Ovary (tissue), 3 donors: ENCODE measurements around the gene UBE3C.
"Not testable (repeated sequence)": the region's sequence is repeated elsewhere in the genome, so short reads cannot be mapped to it uniquely, and the experiment has no call there.

Source experiments
- CTCF ChIP-seq, 3 donors: fragments of 450-650 bp in 2 of 3; fragments of 200-600 bp in 1 of 3; IDR thresholded peaks; one replicate each; pipeline versions ENCODE4 v1.5.1 to v1.8.0; 2016 to 2022; ENCODE audit warnings: antibody characterized with exemption in 3 of 3, mild to moderate bottlenecking in 1 of 3
- EP300 ChIP-seq: sonication (generic); formaldehyde crosslinking; IDR thresholded peaks from one replicate; pipeline ENCODE4 v1.6.1; 2017; ENCODE audit warnings: antibody characterized with exemption
- donor health status: DM: no; HTN: no; CAD: no.

- TF ChIP-seq CTCF (IDR thresholded peaks at IDR 0.05); EP300: not testable (repeated sequence)
These were observed 135.4 kb downstream of the UBE3C start for GRCh38 chr7:157274094-157274634.
